HG03139 (cell line): ENCODE measurements around the gene TDRD7.

Experiments
- ATAC-seq: cut with Tn5 transposase; IDR thresholded peaks from one replicate; pipeline ENCODE4 v1.9.1; 2021; ENCODE audit not compliant: unreplicated experiment

TDRD7 gene

GRCh38 chr9:97504381-97505216, 92.7 kb downstream of the TDRD7 start:
- ATAC-seq: no peak

- no peak for ATAC-seq
Measured at GRCh38 chr9:97505845-97506244, 93.9 kb downstream of the TDRD7 start.

GRCh38 chr9:97506306-97506705, 94.4 kb downstream of the TDRD7 start:
- no peak for ATAC-seq

GRCh38 chr9:97506787-97507186, 94.9 kb downstream of the TDRD7 start:
- ATAC-seq: no peak

GRCh38 chr9:97507428-97507984, 95.6 kb downstream of the TDRD7 start:
- no peak for ATAC-seq

- no peak for ATAC-seq
Measured at GRCh38 chr9:97508852-97509251, 97.0 kb downstream of the TDRD7 start.

- ATAC-seq: no peak
Measured at GRCh38 chr9:97510797-97511654, 99.1 kb downstream of the TDRD7 start.

GRCh38 chr9:97511655-97512427, 99.9 kb downstream of the TDRD7 start:
- no peak for ATAC-seq

GRCh38 chr9:97512966-97513560, 101.2 kb downstream of the TDRD7 start:
- no peak for ATAC-seq

- no peak for ATAC-seq
Measured at GRCh38 chr9:97514531-97514930, 102.6 kb downstream of the TDRD7 start.

GRCh38 chr9:97515662-97516061, 103.8 kb downstream of the TDRD7 start:
- no peak for ATAC-seq

GRCh38 chr9:97516111-97516510, 104.2 kb downstream of the TDRD7 start:
- ATAC-seq: no peak

GRCh38 chr9:97517331-97518089, 105.6 kb downstream of the TDRD7 start:
- no peak for ATAC-seq

- ATAC-seq: no peak
Measured at GRCh38 chr9:97518166-97518908, 106.4 kb downstream of the TDRD7 start.

- ATAC-seq: no peak
Measured at GRCh38 chr9:97518909-97519307, 107.0 kb downstream of the TDRD7 start.

- ATAC-seq: no peak
Measured at GRCh38 chr9:97519441-97519970, 107.6 kb downstream of the TDRD7 start.

GRCh38 chr9:97521576-97522333, 109.9 kb downstream of the TDRD7 start:
- ATAC-seq: no peak

GRCh38 chr9:97524424-97524823, 112.5 kb downstream of the TDRD7 start:
- ATAC-seq: no peak
